GM20000 (cell line): ENCODE measurements around the gene RPL34.
A peak's percentile ranks its signal among the peaks of the same experiment; 100 is the strongest.

Source experiments
- DNase-seq: peaks from one replicate; pipeline ENCODE4 v3.0.0; 2012; ENCODE audit warnings: low spot score
- TF ChIP-seq, protein P1 (sequence below): IDR thresholded peaks from 2 replicates; pipeline ENCODE4 v1.5.1; 2012; ENCODE audit warnings: mild to moderate bottlenecking, control low read depth; ENCODE audit errors: extremely low read depth, missing control alignments

The RPL34 gene

DNA sequence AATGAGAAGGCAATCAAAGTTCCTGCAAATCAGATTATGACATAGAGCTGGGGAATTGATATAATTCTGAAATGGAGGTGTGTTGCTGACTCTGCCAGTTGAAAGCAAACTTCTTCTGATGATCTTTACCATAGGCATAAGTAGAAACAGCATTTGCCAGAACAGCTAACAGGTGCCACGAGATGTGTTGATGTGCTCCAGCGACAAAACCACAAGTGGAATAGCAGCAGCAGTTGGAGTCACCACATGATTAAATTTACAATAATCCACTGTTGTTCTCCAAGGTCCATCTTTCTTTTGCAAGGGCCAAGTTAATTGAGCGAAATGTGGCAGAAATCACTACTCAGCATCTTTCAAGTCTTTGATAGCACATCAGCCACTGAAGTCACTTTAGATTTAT lies 26.3 kb downstream of the RPL34 start:
- no peak for DNase-seq
- TF ChIP-seq, protein P1, sequence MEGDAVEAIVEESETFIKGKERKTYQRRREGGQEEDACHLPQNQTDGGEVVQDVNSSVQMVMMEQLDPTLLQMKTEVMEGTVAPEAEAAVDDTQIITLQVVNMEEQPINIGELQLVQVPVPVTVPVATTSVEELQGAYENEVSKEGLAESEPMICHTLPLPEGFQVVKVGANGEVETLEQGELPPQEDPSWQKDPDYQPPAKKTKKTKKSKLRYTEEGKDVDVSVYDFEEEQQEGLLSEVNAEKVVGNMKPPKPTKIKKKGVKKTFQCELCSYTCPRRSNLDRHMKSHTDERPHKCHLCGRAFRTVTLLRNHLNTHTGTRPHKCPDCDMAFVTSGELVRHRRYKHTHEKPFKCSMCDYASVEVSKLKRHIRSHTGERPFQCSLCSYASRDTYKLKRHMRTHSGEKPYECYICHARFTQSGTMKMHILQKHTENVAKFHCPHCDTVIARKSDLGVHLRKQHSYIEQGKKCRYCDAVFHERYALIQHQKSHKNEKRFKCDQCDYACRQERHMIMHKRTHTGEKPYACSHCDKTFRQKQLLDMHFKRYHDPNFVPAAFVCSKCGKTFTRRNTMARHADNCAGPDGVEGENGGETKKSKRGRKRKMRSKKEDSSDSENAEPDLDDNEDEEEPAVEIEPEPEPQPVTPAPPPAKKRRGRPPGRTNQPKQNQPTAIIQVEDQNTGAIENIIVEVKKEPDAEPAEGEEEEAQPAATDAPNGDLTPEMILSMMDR: no peak

DNA sequence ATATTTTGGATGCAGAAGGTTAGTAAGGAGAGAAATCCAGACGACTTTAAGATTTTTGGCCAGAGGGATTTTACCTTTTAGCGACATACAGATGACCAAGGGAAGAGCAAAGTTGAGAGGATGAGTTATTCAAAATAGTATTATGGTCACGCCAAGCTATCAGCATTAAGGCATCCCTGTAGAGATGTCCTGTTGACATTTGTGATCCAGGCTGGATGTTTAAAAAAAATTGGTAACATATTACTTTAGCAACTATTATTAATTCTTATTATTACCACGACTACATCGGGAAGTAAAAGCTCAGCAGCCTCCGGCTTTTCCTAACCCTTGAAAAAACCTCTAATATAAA lies 29.5 kb downstream of the RPL34 start:
- no peak for DNase-seq
- TF ChIP-seq, protein P1: no peak

DNA sequence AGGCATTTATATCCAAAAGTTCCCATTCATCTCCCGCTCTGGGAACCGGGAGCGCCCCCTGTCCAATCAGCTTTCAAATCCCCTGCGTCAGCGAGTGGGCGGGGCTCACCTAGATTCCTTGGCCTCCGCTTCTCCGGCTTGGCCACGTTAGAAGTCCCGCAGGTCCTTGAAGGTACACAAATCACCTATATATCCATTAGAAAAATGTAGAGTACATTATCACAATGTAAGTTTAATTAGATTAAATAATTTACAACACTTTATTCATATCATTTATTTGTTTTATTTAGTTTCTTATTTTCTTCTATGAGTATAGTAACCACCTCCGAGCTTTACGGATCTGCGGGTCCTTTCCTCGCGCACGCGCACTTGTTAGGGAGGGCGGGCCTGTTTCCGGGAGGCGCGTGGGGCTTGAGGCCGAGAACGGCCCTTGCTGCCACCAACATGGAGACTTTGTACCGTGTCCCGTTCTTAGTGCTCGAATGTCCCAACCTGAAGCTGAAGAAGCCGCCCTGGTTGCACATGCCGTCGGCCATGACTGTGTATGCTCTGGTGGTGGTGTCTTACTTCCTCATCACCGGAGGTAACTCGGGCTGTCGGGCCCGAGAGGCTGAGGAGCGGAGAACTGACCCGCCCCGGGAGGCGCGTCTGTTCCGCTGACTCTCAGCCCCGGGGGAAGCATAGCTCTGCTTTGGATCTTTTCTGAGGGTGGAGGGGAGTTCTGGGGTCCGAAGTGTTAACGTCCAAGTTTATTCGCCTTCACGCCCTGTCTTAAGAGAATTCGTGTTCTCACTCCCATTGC lies 30.0 kb downstream of the RPL34 start, which contains the start of gene OSTC:
Gene OSTC (plus strand): TSS at position 388 of the 802 bp plus-strand sequence. CDS start 57 bp downstream, at position 445.
- TF ChIP-seq, protein P1: no peak
- peak; percentile 83 for DNase-seq

DNA sequence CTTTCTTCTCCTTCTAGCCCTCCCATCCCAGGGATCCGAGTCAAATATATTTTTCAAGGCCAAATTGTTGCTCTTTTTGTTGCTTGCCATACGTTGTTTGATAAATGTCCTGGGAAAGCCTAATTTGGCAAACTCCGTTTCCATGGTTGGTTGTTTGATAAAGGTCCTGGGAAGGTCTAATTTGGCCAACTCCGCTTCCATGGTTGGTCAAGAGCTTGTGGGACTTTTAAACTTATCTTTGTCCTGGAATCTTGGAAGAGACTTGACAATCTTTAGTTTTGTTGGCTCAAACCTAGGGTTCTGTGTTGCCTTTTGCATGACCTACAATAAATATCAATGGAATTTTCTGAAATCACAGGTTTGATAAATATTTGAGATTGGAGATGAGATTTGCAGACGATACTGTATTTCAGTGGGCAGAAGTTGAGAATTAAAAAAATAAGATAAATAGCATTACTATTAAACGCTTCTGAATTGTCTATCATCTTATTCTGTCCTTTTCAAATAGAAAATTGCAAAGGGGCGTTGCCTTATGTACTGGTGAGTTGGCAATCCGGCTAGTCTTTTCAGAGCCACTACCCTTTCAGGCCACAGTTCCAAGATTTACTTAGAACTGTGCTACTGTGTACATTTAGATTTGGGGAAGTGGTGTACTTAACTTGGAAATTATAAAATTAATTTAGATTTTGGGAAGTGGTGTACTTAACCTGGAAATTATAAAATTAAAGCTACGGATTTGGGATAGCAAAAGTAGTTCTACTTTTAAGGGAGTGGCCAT lies 30.8 kb downstream of the RPL34 start:
- no peak for DNase-seq
- TF ChIP-seq, protein P1: no peak

DNA sequence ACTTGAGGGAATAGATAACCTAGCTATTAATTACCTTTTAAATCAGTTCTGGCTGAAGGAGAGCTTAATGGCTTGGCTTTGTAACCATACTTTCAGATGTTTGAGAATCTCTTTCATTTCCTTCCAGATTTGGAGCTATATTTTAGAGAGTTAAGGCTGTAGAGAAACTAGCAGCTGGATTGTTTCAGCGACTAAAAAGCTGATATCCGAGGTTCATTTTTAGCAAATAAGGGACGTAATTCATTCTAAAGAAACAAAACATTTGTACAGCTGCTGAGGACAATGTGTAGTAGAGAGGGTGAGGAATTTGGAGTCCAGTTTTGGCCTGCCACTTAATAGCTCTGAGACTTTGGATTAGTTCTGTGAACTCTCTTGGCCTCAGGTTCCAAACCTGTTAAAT lies 42.3 kb downstream of the RPL34 start:
- no peak for DNase-seq
- TF ChIP-seq, protein P1: no peak

DNA sequence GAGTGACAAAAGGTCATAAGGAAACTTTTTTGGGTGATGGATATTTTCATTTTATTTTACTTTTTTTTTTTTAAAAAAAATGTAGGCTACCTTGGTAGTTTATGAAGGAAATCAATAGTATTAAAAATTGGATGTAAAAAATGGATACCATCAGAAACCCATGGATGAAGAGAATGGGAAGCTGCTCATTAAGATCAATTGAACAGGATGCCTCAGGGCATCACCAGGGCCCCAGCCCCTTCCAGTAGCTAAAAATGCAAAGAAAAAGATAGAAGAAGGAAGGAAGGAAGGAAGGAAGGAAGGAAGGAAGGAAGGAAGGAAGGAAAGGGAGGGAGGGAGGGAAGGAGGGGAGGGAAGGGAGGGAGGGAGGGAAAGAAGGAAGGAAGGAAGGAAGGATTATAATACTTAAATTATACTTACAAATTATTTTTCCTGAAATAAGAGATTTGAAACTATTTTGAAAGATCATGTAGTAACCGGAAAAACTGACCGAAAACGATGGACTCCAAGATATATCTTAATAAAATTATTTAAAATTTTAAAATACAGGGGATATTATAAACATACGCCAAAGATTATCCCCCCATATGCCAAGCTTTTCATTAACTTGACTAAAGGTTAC lies 54.1 kb downstream of the RPL34 start:
- no peak for DNase-seq
- TF ChIP-seq, protein P1: no peak
